Subcutaneous abdominal adipose tissue (tissue), 5 donors: Measurements from ENCODE around the gene HARS2.
"Not testable (repeated sequence)": the region's sequence is repeated elsewhere in the genome, so short reads cannot be mapped to it uniquely, and the experiment has no call there.

ENCODE experiments used
- H3K27ac ChIP-seq: one replicate; pipeline ENCODE4 v1.7.0; 2013; ENCODE audit warnings: low read depth, mild to moderate bottlenecking, inconsistent platforms, low read length, moderate library complexity
- H3K27me3 ChIP-seq, 5 donors: one replicate each; pipeline ENCODE4 v1.7.0; 2013; ENCODE audit warnings: low read length in 5 of 5, inconsistent platforms in 1 of 5; ENCODE audit not compliant: control insufficient read depth in 5 of 5, insufficient read depth in 4 of 5
- H3K36me3 ChIP-seq, 5 donors: one replicate each; pipeline ENCODE4 v1.7.0; 2013; ENCODE audit warnings: low read length in 5 of 5; ENCODE audit not compliant: control insufficient read depth in 5 of 5, insufficient read depth in 5 of 5
- H3K4me1 ChIP-seq, 5 donors: one replicate each; pipeline ENCODE4 v1.7.0; 2013; ENCODE audit warnings: low read length in 5 of 5, mild to moderate bottlenecking in 3 of 5, moderate library complexity in 1 of 5; ENCODE audit not compliant: control insufficient read depth in 5 of 5, insufficient read depth in 5 of 5
- H3K4me3 ChIP-seq, 5 donors: one replicate each; pipeline ENCODE4 v1.7.0; 2013; ENCODE audit warnings: low read length in 5 of 5, low read depth in 1 of 5
- H3K9ac ChIP-seq, 5 donors: one replicate each; pipeline ENCODE4 v1.7.0; 2013; ENCODE audit warnings: low read length in 5 of 5, mild to moderate bottlenecking in 4 of 5, moderate library complexity in 3 of 5
- H3K9me3 ChIP-seq, 5 donors: one replicate each; pipeline ENCODE4 v1.7.0; 2013; ENCODE audit warnings: low read length in 5 of 5; ENCODE audit not compliant: control insufficient read depth in 5 of 5
- donor health status: healthy.
- donor health status: healthy.
- donor health status: healthy.
- donor health status: healthy.
- donor health status: healthy.

Gene HARS2

GRCh38 chr5:140696891-140697492 lies 5.7 kb downstream of the HARS2 start:
- Histone ChIP-seq H3K36me3 (peaks cover 37 to 66% (median 60%) of the 10 kb centered on the region in 5 donors), H3K4me3 (no peak overlapping the region), H3K27me3 (no peaks in the 10 kb centered on the region), H3K4me1 (peaks cover 9 to 40% (median 30%) of the 10 kb centered on the region in 5 donors), H3K27ac (no peak overlapping the region), H3K9ac (no peak overlapping the region), H3K9me3 (no peaks in the 10 kb centered on the region)

GRCh38 chr5:140700177-140701144 lies 9.2 kb downstream of the HARS2 start, which contains the start of gene ZMAT2:
ZMAT2 (plus strand) TSS chr5:140700447; CDS start chr5:140700461, 14 bp downstream.
- Histone ChIP-seq H3K27me3 (no peaks in the 10 kb centered on the region), H3K9ac (peak within 1 kb of the TSS; percentile 71 to 92 (median 89)), H3K27ac (peak within 1 kb of the TSS; percentile 81), H3K36me3 (peaks cover 48 to 78% (median 75%) of the 10 kb centered on the region in 5 donors), H3K4me3 (peak within 1 kb of the TSS; percentile 81 to 97 (median 92)), H3K4me1 (peaks cover 6 to 23% (median 19%) of the 10 kb centered on the region in 5 donors), H3K9me3 (no peaks in the 10 kb centered on the region)

- peaks cover 21 to 46% (median 40%) of the 10 kb centered on the region in 5 donors for H3K36me3 ChIP-seq
- H3K27ac ChIP-seq = no peak overlapping the region
- no peaks in the 10 kb centered on the region for H3K9me3 ChIP-seq
- no peak overlapping the region for H3K4me3 ChIP-seq
- peaks cover 0 to 18% (median 5%) of the 10 kb centered on the region in 5 donors for H3K4me1 ChIP-seq
- H3K27me3 ChIP-seq = no peaks in the 10 kb centered on the region
- no peak overlapping the region for H3K9ac ChIP-seq
Observed at GRCh38 chr5:140707812-140708211, 16.6 kb downstream of the HARS2 start.

GRCh38 chr5:140708787-140709186 lies 17.5 kb downstream of the HARS2 start:
- H3K36me3 ChIP-seq = peaks cover 18 to 36% (median 31%) of the 10 kb centered on the region in 5 donors

GRCh38 chr5:140710899-140711552 lies 19.8 kb downstream of the HARS2 start:
- Histone ChIP-seq H3K9me3 (no peaks in the 10 kb centered on the region), H3K27me3 (no peaks in the 10 kb centered on the region), H3K9ac (peak overlapping the region; percentile 50 to 86 (median 67)), H3K36me3 (peaks cover 3 to 14% (median 9%) of the 10 kb centered on the region in 5 donors), H3K27ac (peak overlapping the region; percentile 80), H3K4me1 (peaks cover 0 to 18% (median 5%) of the 10 kb centered on the region in 5 donors), H3K4me3 (peak overlapping the region; percentile 67 to 93 (median 81))

More at GRCh38 chr5:140708787-140709186, 17.5 kb downstream of the HARS2 start:
- H3K9me3 ChIP-seq, H3K4me3 ChIP-seq, H3K9ac ChIP-seq, H3K27ac ChIP-seq, H3K27me3 ChIP-seq: not testable (repeated sequence)
- peaks cover 0 to 18% (median 5%) of the 10 kb centered on the region in 5 donors for H3K4me1 ChIP-seq

- Histone ChIP-seq H3K27me3 (no peaks in the 10 kb centered on the region), H3K4me1 (peaks cover 0 to 11% (median 5%) of the 10 kb centered on the region in 5 donors), H3K9ac (no peak overlapping the region), H3K4me3 (peak overlapping the region in 2 of 5 donors; percentile 67 to 76), H3K36me3 (peaks cover 0 to 9% (median 3%) of the 10 kb centered on the region in 5 donors), H3K27ac (no peak overlapping the region), H3K9me3 (no peaks in the 10 kb centered on the region)
Observed at GRCh38 chr5:140711794-140712193, 20.5 kb downstream of the HARS2 start.

- H3K9me3 ChIP-seq = no peaks in the 10 kb centered on the region
- H3K9ac ChIP-seq = no peak overlapping the region
- H3K36me3 ChIP-seq = no peaks in the 10 kb centered on the region
- H3K27me3 ChIP-seq = no peaks in the 10 kb centered on the region
- H3K27ac ChIP-seq = no peak overlapping the region
- H3K4me1 ChIP-seq = peaks cover 0 to 6% (median 5%) of the 10 kb centered on the region in 5 donors
- no peak overlapping the region for H3K4me3 ChIP-seq
Observed at GRCh38 chr5:140713562-140714094, 22.4 kb downstream of the HARS2 start.

- H3K9ac ChIP-seq, H3K27me3 ChIP-seq, H3K4me3 ChIP-seq, H3K9me3 ChIP-seq, H3K27ac ChIP-seq, H3K4me1 ChIP-seq, H3K36me3 ChIP-seq: not testable (repeated sequence)
Observed at GRCh38 chr5:140716238-140716637, 25.0 kb downstream of the HARS2 start.

GRCh38 chr5:140718266-140718592 lies 27.0 kb downstream of the HARS2 start:
- Histone ChIP-seq H3K27ac (no peak overlapping the region), H3K9me3 (no peaks in the 10 kb centered on the region), H3K4me3 (no peak overlapping the region), H3K27me3 (no peaks in the 10 kb centered on the region), H3K4me1 (no peaks in the 10 kb centered on the region), H3K36me3 (no peaks in the 10 kb centered on the region), H3K9ac (peak overlapping the region in 1 of 5 donors; percentile 28)
